HK-2 (cell line): ENCODE measurements around the gene NOL3.
A peak's percentile ranks its signal among the peaks of the same experiment; 100 is the strongest.

Experiments
- DNase-seq: peaks from one replicate; pipeline ENCODE4 v3.0.0-alpha.2; 2018; ENCODE audit not compliant: unreplicated experiment

NOL3 gene

GRCh38 chr16:67170949-67171649 is 761 bp downstream of the NOL3 start:
- no peak for DNase-seq

GRCh38 chr16:67173323-67173722 is 3.0 kb downstream of the NOL3 start:
- no peak for DNase-seq

- DNase-seq, result peak; percentile 94
Measured at GRCh38 chr16:67173808-67174705, 3.7 kb downstream of the NOL3 start.

- DNase-seq, result no peak
Measured at GRCh38 chr16:67174706-67175231, 4.4 kb downstream of the NOL3 start.

- DNase-seq, result no peak
Measured at GRCh38 chr16:67176662-67177061, 6.3 kb downstream of the NOL3 start.

- peak; percentile 51 for DNase-seq
Measured at GRCh38 chr16:67177743-67178699, 7.7 kb downstream of the NOL3 start.

- DNase-seq, result no peak
Measured at GRCh38 chr16:67179421-67180080, 9.2 kb downstream of the NOL3 start.

- DNase-seq, result no peak
Measured at GRCh38 chr16:67180166-67180565, 9.8 kb downstream of the NOL3 start.

- no peak for DNase-seq
Measured at GRCh38 chr16:67181346-67181745, 11.0 kb downstream of the NOL3 start.

- no peak for DNase-seq
Measured at GRCh38 chr16:67182288-67182687, 11.9 kb downstream of the NOL3 start.

- DNase-seq, result no peak
Measured at GRCh38 chr16:67183284-67183626, 12.9 kb downstream of the NOL3 start.

GRCh38 chr16:67183627-67184452 is 13.5 kb downstream of the NOL3 start, which contains the start of gene MATCAP1:
MATCAP1 (minus strand) TSS chr16:67183963; CDS start chr16:67180610, 3,353 bp downstream.
- peak; percentile 94 for DNase-seq

GRCh38 chr16:67184453-67184994 is 14.2 kb downstream of the NOL3 start:
- no peak for DNase-seq

- DNase-seq, result peak; percentile 92
Measured at GRCh38 chr16:67184995-67185650, 14.8 kb downstream of the NOL3 start.

GRCh38 chr16:67185651-67186134 is 15.4 kb downstream of the NOL3 start:
- DNase-seq, result no peak

GRCh38 chr16:67186550-67186950 is 16.2 kb downstream of the NOL3 start:
- peak; percentile 71 for DNase-seq

- no peak for DNase-seq
Measured at GRCh38 chr16:67187175-67187890, 17.0 kb downstream of the NOL3 start.

GRCh38 chr16:67188323-67188722 is 18.0 kb downstream of the NOL3 start:
- no peak for DNase-seq
